ENCODE results near the gene GLI2.

GLI2 gene

GRCh38 chr2:120773186-120773800 is 37.6 kb downstream of the GLI2 start:
- DNase-seq, result no peak

- DNase-seq, result no peak
Measured at GRCh38 chr2:120774557-120775160, 39.0 kb downstream of the GLI2 start.

- no peak for DNase-seq
Measured at GRCh38 chr2:120775194-120775593, 39.5 kb downstream of the GLI2 start.

GRCh38 chr2:120775801-120776589 is 40.3 kb downstream of the GLI2 start:
- DNase-seq, result no peak

GRCh38 chr2:120776649-120777048 is 41.0 kb downstream of the GLI2 start:
- no peak for DNase-seq

GRCh38 chr2:120777170-120777751 is 41.6 kb downstream of the GLI2 start:
- DNase-seq, result no peak

GRCh38 chr2:120777787-120778186 is 42.1 kb downstream of the GLI2 start:
- no peak for DNase-seq

- no peak for DNase-seq
Measured at GRCh38 chr2:120778244-120778643, 42.6 kb downstream of the GLI2 start.

GRCh38 chr2:120779781-120780283 is 44.2 kb downstream of the GLI2 start:
- no peak for DNase-seq

GRCh38 chr2:120780402-120780801 is 44.7 kb downstream of the GLI2 start:
- DNase-seq, result no peak

GRCh38 chr2:120783371-120783791 is 47.7 kb downstream of the GLI2 start:
- DNase-seq, result no peak

- no peak for DNase-seq
Measured at GRCh38 chr2:120783969-120784372, 48.3 kb downstream of the GLI2 start.

Measured in activated CD4-positive, alpha-beta T cell treated with anti-CD3 and anti-CD28 coated beads, Interleukin-10, Interleukin-2, amounts not matched to agents 100 ng/mL and 50 ng/mL, durations not matched to agents 16 hours and 8 hours (primary cell).